ENCODE measurements around the gene ARFRP1. TPM values are rescaled to one million over a fixed set of nuclear protein-coding genes. Genes with fewer than 3 reads are reported as not detected.

Gene ARFRP1
- polyA plus RNA-seq, 3 donors, result 18.2 to 31.1 (median 20.7) TPM

DNA sequence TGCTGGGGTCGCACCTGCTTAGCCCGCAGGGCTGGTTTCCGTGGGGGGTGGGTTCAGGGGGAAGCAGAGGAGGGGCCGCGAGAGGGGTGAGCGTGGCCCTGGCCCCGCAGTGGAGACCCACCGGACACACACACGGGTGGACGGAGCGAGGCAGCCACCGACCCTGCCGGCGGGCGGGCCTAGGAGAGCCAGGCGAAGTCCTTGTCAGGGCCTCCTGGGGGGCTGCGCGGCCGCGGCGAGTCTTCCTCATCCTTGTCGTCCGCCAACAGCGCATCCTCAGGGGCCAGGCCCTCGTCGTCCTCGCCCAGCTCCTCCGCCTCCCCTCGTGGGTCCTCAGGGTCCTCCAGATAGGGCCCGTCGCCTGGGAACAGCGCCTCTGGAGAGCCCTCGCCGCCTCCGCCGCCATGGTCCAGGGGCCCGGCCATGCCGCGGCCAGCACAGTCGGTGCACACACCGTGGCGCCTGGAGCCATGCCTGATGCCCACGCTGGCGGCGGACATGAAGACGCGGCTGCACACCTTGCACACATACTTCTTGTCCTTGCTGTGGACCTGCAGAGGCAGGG lies 39.1 kb upstream of the ARFRP1 start:
- WGBS (ENCODE audit: insufficient coverage), result 96% methylated on average over 36 of the region's 47 CpGs
- Histone ChIP-seq H3K27me3 (ENCODE audit: control insufficient read depth in 2 of 2, insufficient read depth in 2 of 2, low read length in 2 of 2) (no peaks in the 10 kb centered on the region), H2AFZ (ENCODE audit: insufficient read depth, low read depth, low read length, poor library complexity, severe bottlenecking) (no peak overlapping the region), H4K20me1 (ENCODE audit: insufficient read depth, low read length) (no peaks in the 10 kb centered on the region), H3K4me3 (replicated peaks in 1 of 3; ENCODE audit: low read depth in 2 of 3, low read length in 3 of 3) (no peak overlapping the region), H3K4me2 (replicated peaks; ENCODE audit: extremely low read depth, low read length, poor library complexity, severe bottlenecking) (no peak overlapping the region), H3K9ac (ENCODE audit: insufficient read depth, low read length, poor library complexity, severe bottlenecking) (no peak overlapping the region), H3K27ac (ENCODE audit: low read depth in 1 of 2, low read length in 2 of 2) (no peak overlapping the region), H3K9me3 (replicated peaks in 1 of 2; ENCODE audit: control insufficient read depth in 1 of 2, insufficient read depth in 1 of 2, low read length in 2 of 2) (no peaks in the 10 kb centered on the region), H3K79me2 (ENCODE audit: insufficient read depth, low read length) (no peaks in the 10 kb centered on the region), H3K4me1 (ENCODE audit: control insufficient read depth in 1 of 2, insufficient read depth in 2 of 2, low read length in 2 of 2) (no peaks in the 10 kb centered on the region), H3K36me3 (replicated peaks in 1 of 2; ENCODE audit: control insufficient read depth in 1 of 2, insufficient read depth in 2 of 2, low read length in 2 of 2) (peaks cover 0 to 9% of the 10 kb centered on the region in 2 donors)
- H3K4me3 Mint-ChIP-seq, result no peak overlapping the region
- peaks cover 2 to 4% (median 3%) of the 10 kb centered on the region in 3 donors for H3K27me3 Mint-ChIP-seq (ENCODE audit: low read depth in 3 of 3)
- H3K9me3 Mint-ChIP-seq, result no peaks in the 10 kb centered on the region
- TF ChIP-seq, protein P1, sequence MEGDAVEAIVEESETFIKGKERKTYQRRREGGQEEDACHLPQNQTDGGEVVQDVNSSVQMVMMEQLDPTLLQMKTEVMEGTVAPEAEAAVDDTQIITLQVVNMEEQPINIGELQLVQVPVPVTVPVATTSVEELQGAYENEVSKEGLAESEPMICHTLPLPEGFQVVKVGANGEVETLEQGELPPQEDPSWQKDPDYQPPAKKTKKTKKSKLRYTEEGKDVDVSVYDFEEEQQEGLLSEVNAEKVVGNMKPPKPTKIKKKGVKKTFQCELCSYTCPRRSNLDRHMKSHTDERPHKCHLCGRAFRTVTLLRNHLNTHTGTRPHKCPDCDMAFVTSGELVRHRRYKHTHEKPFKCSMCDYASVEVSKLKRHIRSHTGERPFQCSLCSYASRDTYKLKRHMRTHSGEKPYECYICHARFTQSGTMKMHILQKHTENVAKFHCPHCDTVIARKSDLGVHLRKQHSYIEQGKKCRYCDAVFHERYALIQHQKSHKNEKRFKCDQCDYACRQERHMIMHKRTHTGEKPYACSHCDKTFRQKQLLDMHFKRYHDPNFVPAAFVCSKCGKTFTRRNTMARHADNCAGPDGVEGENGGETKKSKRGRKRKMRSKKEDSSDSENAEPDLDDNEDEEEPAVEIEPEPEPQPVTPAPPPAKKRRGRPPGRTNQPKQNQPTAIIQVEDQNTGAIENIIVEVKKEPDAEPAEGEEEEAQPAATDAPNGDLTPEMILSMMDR (IDR thresholded peaks at IDR 0.05), result no peak
- intact Hi-C loops (cut with micrococcal nuclease), result no loop called here
- DNase-seq, result no peak
- peaks cover 2 to 8% of the 10 kb centered on the region in 2 donors for H3K36me3 Mint-ChIP-seq
- H3K27ac Mint-ChIP-seq, result no peak overlapping the region
- H3K4me1 Mint-ChIP-seq, result no peaks in the 10 kb centered on the region

DNA sequence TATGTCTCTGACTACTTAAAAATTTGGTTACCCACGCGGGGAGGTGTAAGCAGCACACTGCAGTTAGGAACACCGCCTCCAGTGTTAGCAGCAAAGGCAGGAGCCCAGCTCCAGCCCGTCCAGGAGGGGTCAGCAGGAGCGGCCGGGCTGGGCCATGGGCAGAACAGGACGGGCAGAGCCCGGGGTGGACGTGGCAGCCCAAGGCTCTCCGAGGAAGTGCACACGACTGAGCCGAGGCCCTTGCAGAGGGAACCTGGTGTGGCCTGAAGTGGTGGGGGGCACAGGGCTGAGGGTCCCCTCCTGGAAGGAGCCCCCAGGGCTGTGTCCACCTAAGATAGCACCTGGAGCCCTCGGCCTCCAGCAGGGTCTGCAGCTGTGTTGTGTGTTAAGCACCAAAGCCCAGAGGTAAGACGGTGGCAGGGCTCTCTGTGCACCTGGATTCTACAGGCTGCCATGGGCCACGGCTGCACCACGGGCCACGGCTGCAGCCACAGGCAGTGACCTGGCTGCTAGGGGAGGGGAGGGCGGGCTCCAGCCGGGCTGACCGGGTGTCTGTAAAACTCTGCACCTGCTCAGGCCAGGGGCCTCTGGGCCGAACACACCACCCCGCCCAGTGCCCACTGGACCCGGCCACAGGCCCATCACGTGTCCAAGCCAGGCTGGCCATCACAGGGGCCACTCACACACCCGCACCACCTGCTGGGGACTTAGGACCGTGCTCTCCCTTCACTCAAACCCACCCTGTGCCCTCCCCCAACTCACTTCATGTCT lies 38.4 kb upstream of the ARFRP1 start:
- TF ChIP-seq, protein P1 (IDR thresholded peaks at IDR 0.05), result no peak
- Histone ChIP-seq H3K27ac (ENCODE audit: low read depth in 1 of 2, low read length in 2 of 2) (no peak overlapping the region), H3K4me3 (replicated peaks in 1 of 3; ENCODE audit: low read depth in 2 of 3, low read length in 3 of 3) (no peak overlapping the region), H3K79me2 (ENCODE audit: insufficient read depth, low read length) (peaks cover 5% of the 10 kb centered on the region), H3K9ac (ENCODE audit: insufficient read depth, low read length, poor library complexity, severe bottlenecking) (no peak overlapping the region), H3K4me1 (ENCODE audit: control insufficient read depth in 1 of 2, insufficient read depth in 2 of 2, low read length in 2 of 2) (peaks cover 5 to 6% of the 10 kb centered on the region in 2 donors), H4K20me1 (ENCODE audit: insufficient read depth, low read length) (peaks cover 4% of the 10 kb centered on the region), H3K4me2 (replicated peaks; ENCODE audit: extremely low read depth, low read length, poor library complexity, severe bottlenecking) (no peak overlapping the region), H3K36me3 (replicated peaks in 1 of 2; ENCODE audit: control insufficient read depth in 1 of 2, insufficient read depth in 2 of 2, low read length in 2 of 2) (peaks cover 0 to 9% of the 10 kb centered on the region in 2 donors), H3K9me3 (replicated peaks in 1 of 2; ENCODE audit: control insufficient read depth in 1 of 2, insufficient read depth in 1 of 2, low read length in 2 of 2) (no peaks in the 10 kb centered on the region), H2AFZ (ENCODE audit: insufficient read depth, low read depth, low read length, poor library complexity, severe bottlenecking) (no peak overlapping the region), H3K27me3 (ENCODE audit: control insufficient read depth in 2 of 2, insufficient read depth in 2 of 2, low read length in 2 of 2) (no peaks in the 10 kb centered on the region)
- Mint-ChIP-seq H3K27me3 (ENCODE audit: low read depth in 3 of 3) (peaks cover 1 to 3% (median 2%) of the 10 kb centered on the region in 3 donors), H3K36me3 (peaks cover 2 to 8% of the 10 kb centered on the region in 2 donors), H3K4me3 (no peak overlapping the region), H3K4me1 (peaks cover 1% of the 10 kb centered on the region), H3K27ac (no peak overlapping the region), H3K9me3 (no peaks in the 10 kb centered on the region)
- WGBS (ENCODE audit: insufficient coverage), result 96% methylated on average over 21 of the region's 26 CpGs
- intact Hi-C loops (cut with micrococcal nuclease), result no loop called here
- DNase-seq, result no peak

Data from CD14-positive monocyte (primary cell).